ENCODE measurements around the gene MARK2. TPM values are rescaled to one million over a fixed set of nuclear protein-coding genes. Genes with fewer than 3 reads are reported as not detected.

The MARK2 gene
- total RNA-seq, 1 donor from 2014 or later: 59.1 TPM

- Mint-ChIP-seq H3K27ac (peak overlapping the region; percentile 96), H3K36me3 (ENCODE audit: insufficient read depth) (peaks cover 16% of the 10 kb centered on the region), H3K4me3 (ENCODE audit: low read depth) (no peak overlapping the region), H3K27me3 (no peaks in the 10 kb centered on the region), H3K9me3 (ENCODE audit: low read depth) (no peaks in the 10 kb centered on the region), H3K4me1 (ENCODE audit: low read depth) (peaks cover 51% of the 10 kb centered on the region)
- no peak for TF ChIP-seq CTCF (IDR thresholded peaks at IDR 0.05; ENCODE audit: unreplicated experiment)
- no peak for DNase-seq (ENCODE audit: low spot score, unreplicated experiment)
Observed at GRCh38 chr11:63846897-63847296, 8.0 kb downstream of the MARK2 start.

- DNase-seq (ENCODE audit: low spot score, unreplicated experiment): peak; percentile 14
- TF ChIP-seq CTCF (IDR thresholded peaks at IDR 0.05; ENCODE audit: unreplicated experiment): no peak
- Mint-ChIP-seq H3K4me1 (ENCODE audit: low read depth) (peaks cover 46% of the 10 kb centered on the region), H3K27me3 (no peaks in the 10 kb centered on the region), H3K9me3 (ENCODE audit: low read depth) (no peaks in the 10 kb centered on the region), H3K4me3 (ENCODE audit: low read depth) (peak overlapping the region; percentile 24), H3K36me3 (ENCODE audit: insufficient read depth) (peaks cover 16% of the 10 kb centered on the region), H3K27ac (peak overlapping the region; percentile 96)
Observed at GRCh38 chr11:63847363-63847762, 8.5 kb downstream of the MARK2 start.

GRCh38 chr11:63849691-63850090 is 10.8 kb downstream of the MARK2 start:
- peaks cover 15% of the 10 kb centered on the region for H3K36me3 Mint-ChIP-seq (ENCODE audit: insufficient read depth)

GRCh38 chr11:63850920-63851319 is 12.0 kb downstream of the MARK2 start:
- DNase-seq (ENCODE audit: low spot score, unreplicated experiment): no peak
- Mint-ChIP-seq H3K27ac (peak overlapping the region; percentile 85), H3K36me3 (ENCODE audit: insufficient read depth) (peaks cover 20% of the 10 kb centered on the region), H3K9me3 (ENCODE audit: low read depth) (no peaks in the 10 kb centered on the region), H3K4me3 (ENCODE audit: low read depth) (no peak overlapping the region), H3K27me3 (no peaks in the 10 kb centered on the region), H3K4me1 (ENCODE audit: low read depth) (peaks cover 29% of the 10 kb centered on the region)
- no peak for TF ChIP-seq CTCF (IDR thresholded peaks at IDR 0.05; ENCODE audit: unreplicated experiment)

More at GRCh38 chr11:63849691-63850090, 10.8 kb downstream of the MARK2 start:
- Mint-ChIP-seq H3K9me3 (ENCODE audit: low read depth) (no peaks in the 10 kb centered on the region), H3K4me3 (ENCODE audit: low read depth) (no peak overlapping the region), H3K27me3 (no peaks in the 10 kb centered on the region), H3K4me1 (ENCODE audit: low read depth) (peaks cover 29% of the 10 kb centered on the region), H3K27ac (no peak overlapping the region)
- no peak for TF ChIP-seq CTCF (IDR thresholded peaks at IDR 0.05; ENCODE audit: unreplicated experiment)
- DNase-seq (ENCODE audit: low spot score, unreplicated experiment): no peak

GRCh38 chr11:63851364-63851763 is 12.5 kb downstream of the MARK2 start:
- H3K4me1 Mint-ChIP-seq (ENCODE audit: low read depth): peaks cover 27% of the 10 kb centered on the region
- H3K4me3 Mint-ChIP-seq (ENCODE audit: low read depth): no peak overlapping the region
- H3K27me3 Mint-ChIP-seq: no peaks in the 10 kb centered on the region
- H3K9me3 Mint-ChIP-seq (ENCODE audit: low read depth): no peaks in the 10 kb centered on the region
- H3K27ac Mint-ChIP-seq: peak overlapping the region; percentile 39
- TF ChIP-seq CTCF (IDR thresholded peaks at IDR 0.05; ENCODE audit: unreplicated experiment): no peak
- DNase-seq (ENCODE audit: low spot score, unreplicated experiment): no peak
- peaks cover 20% of the 10 kb centered on the region for H3K36me3 Mint-ChIP-seq (ENCODE audit: insufficient read depth)
